Renal pelvis (tissue), 4 donors: ENCODE results near the gene PLCXD1. TPM values are rescaled to one million over a fixed set of nuclear protein-coding genes. Genes with fewer than 3 reads are reported as not detected.
"Not testable (repeated sequence)": the region's sequence is repeated elsewhere in the genome, so short reads cannot be mapped to it uniquely, and the experiment has no call there.

Source experiments
- DNase-seq: peaks from one replicate; pipeline ENCODE4 v3.0.0-alpha.2; 2013
- polyA plus RNA-seq, 3 donors: library from polyadenylated mRNA; unstranded; fragments of 120-200 nt; gene quantifications; one replicate each; pipeline ENCODE4 v1.2.1, GENCODE V29; 2013; ENCODE audit not compliant: insufficient read length in 3 of 3

Gene PLCXD1
- polyA plus RNA-seq, 3 donors = 24.3 to 41.2 (median 34.4) TPM

DNA sequence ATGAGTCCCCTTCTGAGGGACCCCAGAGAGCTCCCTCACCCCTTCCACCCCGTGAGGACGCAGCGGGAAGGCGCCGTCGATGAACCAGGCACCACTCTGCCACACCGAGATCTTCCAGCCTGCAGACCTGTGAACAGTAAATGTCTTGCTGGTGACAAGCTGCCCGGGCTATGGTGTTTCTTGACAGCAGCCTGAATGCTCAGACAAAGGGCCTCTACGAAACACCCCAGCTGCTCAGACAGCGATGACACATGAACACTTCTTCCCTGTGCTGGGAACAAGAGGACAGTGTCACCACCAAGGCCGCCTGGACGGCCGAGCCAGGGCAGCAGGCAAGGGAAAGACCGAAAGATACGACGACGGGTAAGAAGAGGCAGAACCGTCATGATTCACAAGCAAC, 68.0 kb downstream of the PLCXD1 start:
- DNase-seq = no peak

DNA sequence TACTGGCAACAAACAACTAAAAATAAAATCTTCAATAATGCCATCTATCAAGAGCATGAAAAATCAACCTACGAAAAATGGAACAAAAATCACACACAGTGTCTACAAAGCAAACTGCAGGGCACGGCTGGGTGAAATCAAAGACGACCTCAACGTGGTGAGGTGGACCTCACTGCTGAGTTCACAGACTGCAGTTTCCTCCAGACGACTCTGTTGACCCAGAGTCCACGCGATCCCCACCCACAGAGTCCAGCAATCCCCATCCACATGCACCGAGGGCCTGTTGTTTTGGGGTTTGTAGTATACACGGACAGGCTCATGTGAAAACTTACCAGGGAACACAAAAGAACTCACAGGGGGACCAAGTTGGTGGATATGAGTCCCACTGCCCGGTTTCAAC, 68.5 kb downstream of the PLCXD1 start:
- DNase-seq = no peak

DNA sequence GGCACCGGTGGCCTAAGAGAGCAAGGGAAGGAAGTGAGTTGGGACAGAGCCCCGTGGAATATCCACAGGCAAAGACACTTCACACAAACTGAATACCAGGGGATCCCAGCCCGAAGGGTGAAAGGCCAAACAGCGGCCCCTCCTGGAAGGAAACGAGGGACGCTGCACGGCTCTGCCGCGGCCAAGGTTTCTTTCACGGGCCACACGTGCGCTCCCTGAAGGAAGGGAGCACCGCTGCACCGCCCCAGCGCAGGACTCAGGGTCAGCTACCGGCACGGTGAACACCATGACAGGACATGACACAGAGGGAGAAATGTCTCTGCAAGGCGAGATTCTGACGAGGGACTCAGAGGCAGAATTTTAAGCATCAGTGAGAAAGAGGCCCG, 69.0 kb downstream of the PLCXD1 start:
- no peak for DNase-seq

DNA sequence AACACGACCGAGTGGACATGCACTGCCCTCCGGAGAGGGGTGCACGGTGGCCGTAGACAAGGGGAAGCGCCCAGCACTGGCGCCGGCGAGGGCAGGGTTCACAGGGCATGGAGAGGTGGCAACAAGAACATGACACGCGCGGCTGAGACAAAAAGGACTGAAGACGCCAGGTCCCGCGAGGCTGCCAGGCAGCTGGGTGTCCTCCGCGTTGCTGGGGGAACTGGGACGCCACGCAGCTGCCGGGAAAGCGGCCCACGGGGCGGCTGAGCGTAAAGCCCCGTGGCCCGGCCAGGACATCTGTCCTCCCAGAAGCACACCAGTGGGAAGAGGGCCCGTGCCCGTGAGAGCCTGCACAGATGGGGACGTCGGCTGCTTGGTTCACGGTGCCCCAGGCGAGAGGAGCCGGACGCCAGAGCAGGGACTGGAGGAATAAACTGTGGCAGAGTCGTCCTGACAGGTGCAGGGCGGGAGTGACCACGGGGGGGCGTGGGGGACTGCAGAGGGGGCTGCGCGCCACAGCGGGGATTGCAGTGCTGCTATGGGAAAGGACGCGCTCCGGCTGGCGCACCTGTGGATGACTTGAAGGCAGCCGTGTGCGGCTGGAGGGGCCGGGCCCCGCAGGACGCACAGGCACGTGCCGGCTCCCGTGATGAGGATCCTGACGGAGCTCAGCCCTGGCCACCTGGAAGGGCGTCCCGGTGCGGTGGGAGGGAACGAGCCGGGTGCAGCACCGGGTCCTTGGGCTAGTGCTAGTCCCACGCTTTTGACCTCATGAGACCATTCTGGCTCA, 69.5 kb downstream of the PLCXD1 start:
- DNase-seq = no peak

DNA sequence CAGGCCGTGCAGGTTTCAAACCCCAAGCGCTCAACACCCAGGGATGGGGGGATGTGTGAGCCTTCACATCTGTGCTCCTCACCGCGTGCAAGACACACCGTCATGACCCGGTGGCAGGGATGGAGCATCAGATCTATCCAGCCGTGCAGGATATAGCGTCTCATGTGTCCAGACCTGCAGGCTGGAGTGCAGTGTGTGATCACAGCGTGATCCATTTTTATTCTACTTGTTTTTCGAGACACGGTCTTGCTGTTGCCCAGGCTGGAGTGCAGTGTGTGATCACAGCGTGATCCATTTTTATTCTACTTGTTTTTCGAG, 70.1 kb downstream of the PLCXD1 start:
- DNase-seq = not testable (repeated sequence)

DNA sequence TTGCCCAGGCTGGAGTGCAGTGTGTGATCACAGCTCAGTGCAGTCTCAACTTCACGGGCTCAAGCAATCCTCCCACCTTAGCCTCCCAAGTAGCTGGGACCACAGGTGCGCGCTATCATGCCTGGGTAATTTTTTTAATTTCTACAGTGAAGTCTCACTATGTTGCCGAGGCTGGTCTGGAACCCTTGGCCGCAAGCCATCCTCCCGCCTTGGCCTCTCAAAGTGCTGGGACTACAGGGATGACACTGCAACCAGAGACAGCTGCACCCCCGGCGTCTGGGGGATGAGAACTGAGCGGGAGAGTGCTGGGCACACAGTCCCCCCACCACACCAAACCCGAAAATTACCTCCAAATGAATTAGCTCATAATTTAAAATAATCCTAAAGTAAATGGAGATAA, 70.6 kb downstream of the PLCXD1 start:
- no peak for DNase-seq

DNA sequence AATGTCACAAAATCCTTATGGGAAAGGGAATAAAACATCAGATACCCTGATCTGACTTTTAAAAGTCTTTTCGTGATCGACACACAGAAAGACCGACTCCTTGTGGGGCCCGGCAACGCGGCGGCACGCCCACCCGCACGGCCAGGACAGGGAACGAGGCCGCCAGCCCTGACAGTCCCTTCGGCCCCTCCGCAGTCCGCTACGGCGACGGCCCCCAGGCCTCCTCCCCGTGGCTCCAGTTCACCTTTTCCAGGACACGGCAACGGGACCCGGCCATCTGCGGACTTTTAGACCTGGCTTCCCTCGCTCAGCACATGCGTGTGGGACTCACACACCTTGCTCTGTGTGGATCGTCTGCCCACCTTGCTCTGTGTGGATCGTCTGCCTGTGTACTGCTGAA, 71.0 kb downstream of the PLCXD1 start:
- no peak for DNase-seq

DNA sequence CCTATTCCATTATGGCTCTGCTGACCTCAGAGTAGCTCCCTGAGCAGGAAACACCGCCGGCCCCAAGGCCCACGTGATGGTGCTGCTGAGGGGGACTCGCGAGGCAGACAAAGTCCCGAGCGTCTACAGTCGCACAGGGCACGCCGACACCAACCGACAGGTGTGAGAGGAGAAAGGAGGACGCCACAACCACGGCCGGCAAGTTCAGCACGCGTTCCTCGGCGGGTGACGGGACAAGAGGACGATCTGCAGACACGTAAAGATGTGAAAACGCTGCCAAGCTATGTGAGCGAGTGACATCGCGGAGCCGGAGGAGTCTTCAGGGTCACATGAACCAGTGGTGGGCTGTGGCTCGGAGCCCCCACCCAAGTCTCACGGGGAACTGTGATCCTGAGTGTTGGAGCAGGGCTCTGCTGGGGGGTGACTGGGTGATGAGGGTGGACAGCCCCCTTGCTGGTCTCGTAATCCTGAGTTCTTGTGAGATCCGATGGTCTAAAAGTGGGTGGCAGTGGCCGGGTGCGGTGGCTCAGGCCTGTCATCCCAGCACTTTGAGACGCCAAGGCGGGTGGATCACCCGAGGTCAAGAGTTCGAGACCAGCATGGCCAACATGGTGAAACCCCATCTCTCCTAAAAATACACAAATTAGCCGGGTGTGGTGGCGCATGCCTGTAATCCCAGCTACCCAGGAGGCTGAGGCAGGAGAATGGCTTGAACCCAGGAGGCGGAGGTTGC, 71.6 kb downstream of the PLCXD1 start:
- no peak for DNase-seq

Other genes starting within 250 kb of the PLCXD1 start
- gene GTPBP6, start 37.4 kb downstream of the PLCXD1 start, polyA plus RNA-seq = 10 to 100 TPM; 65.3 to 71.9 (median 65.9) TPM
- 10 to 100 TPM; 24.8 to 32.6 (median 25.7) TPM for gene PPP2R3B, start 105.5 kb downstream of the PLCXD1 start, polyA plus RNA-seq